ENCODE results near the gene RSF1.

RSF1 gene

DNA sequence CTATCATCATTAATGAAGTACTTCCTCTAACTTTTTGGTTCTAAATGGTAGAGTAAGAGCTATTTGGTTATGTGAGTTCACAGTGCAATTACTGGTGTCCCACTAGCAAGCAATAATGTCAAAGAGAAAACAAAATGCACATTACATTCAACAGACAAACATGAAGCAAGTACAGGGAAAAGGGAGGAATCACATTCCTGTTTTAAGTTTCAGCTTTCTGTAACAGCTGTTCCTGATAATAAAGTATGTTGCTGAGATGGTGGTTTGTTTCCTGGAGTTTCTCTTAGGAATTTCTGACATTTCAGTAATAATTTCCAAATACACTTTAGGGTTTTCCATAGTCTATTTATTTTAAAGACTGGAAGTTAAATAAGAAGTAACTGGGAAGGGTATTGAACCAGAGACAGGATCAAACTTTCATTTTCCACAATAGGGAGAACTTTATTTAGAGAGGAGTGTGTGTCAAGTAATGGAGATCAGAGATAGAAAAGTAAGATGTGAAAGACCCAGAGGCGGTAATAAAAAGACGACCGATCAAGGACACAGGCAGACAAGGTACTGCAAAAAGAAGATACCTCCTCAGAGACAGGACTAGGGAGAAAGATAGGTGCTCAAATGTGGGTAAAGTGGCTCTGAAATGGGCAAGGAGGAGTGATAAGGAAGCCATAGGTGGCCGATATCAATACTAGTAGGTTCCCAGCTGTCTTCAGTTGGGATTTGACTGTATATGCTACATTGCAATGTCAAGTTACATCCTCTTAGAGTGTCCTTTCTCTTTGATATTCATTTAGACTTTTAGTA is 162.1 kb downstream of the RSF1 start:
- no peaks in the 10 kb centered on the region for H3K4me1 ChIP-seq (ENCODE audit: control insufficient read depth, insufficient read depth, low read length)
- H3K27ac ChIP-seq (ENCODE audit: extremely low read depth, low read depth, low read length) = no peak overlapping the region
- POLR2A ChIA-PET = no interaction called here
- TF ChIP-seq SP2 (tag by site-specific recombination; IDR thresholded peaks at IDR 0.05) (no peak), SP7 (tag by site-specific recombination; IDR thresholded peaks at IDR 0.05) (no peak), ZNF350 (tag by site-specific recombination; IDR thresholded peaks at IDR 0.05) (no peak), OSR2 (tag by site-specific recombination; IDR thresholded peaks at IDR 0.05) (no peak), ZNF791 (tag by site-specific recombination; IDR thresholded peaks at IDR 0.05) (no peak), ZNF202 (tag by site-specific recombination; IDR thresholded peaks at IDR 0.05; ENCODE audit: borderline replicate concordance) (no peak), ZFHX2 (tag by site-specific recombination; conservative IDR thresholded peaks at IDR 0.05) (no peak), ZNF529 (tag by site-specific recombination; IDR thresholded peaks at IDR 0.05; ENCODE audit: insufficient replicate concordance) (no peak), ZNF473 (tag by site-specific recombination; IDR thresholded peaks at IDR 0.05) (no peak), ZNF146 (tag by site-specific recombination; IDR thresholded peaks at IDR 0.05) (no peak)
- TF ChIP-seq, protein P1, sequence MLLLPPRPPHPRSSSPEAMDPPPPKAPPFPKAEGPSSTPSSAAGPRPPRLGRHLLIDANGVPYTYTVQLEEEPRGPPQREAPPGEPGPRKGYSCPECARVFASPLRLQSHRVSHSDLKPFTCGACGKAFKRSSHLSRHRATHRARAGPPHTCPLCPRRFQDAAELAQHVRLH (tag by site-specific recombination; IDR thresholded peaks at IDR 0.05) = no peak
- TF ChIP-seq, protein P2, sequence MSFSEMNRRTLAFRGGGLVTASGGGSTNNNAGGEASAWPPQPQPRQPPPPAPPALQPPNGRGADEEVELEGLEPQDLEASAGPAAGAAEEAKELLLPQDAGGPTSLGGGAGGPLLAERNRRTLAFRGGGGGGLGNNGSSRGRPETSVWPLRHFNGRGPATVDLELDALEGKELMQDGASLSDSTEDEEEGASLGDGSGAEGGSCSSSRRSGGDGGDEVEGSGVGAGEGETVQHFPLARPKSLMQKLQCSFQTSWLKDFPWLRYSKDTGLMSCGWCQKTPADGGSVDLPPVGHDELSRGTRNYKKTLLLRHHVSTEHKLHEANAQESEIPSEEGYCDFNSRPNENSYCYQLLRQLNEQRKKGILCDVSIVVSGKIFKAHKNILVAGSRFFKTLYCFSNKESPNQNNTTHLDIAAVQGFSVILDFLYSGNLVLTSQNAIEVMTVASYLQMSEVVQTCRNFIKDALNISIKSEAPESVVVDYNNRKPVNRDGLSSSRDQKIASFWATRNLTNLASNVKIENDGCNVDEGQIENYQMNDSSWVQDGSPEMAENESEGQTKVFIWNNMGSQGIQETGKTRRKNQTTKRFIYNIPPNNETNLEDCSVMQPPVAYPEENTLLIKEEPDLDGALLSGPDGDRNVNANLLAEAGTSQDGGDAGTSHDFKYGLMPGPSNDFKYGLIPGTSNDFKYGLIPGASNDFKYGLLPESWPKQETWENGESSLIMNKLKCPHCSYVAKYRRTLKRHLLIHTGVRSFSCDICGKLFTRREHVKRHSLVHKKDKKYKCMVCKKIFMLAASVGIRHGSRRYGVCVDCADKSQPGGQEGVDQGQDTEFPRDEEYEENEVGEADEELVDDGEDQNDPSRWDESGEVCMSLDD (tag by site-specific recombination; IDR thresholded peaks at IDR 0.05) = no peak
- no peak overlapping the region for H3K4me3 ChIP-seq (ENCODE audit: low read depth, low read length)
- no peaks in the 10 kb centered on the region for H3K9me3 ChIP-seq (ENCODE audit: control insufficient read depth, insufficient read depth, low read depth, low read length)
- H3K36me3 ChIP-seq (ENCODE audit: control insufficient read depth in 2 of 2, insufficient read depth in 1 of 2, low read length in 2 of 2) = no peaks in the 10 kb centered on the region
- CTCF ChIA-PET = no interaction called here

DNA sequence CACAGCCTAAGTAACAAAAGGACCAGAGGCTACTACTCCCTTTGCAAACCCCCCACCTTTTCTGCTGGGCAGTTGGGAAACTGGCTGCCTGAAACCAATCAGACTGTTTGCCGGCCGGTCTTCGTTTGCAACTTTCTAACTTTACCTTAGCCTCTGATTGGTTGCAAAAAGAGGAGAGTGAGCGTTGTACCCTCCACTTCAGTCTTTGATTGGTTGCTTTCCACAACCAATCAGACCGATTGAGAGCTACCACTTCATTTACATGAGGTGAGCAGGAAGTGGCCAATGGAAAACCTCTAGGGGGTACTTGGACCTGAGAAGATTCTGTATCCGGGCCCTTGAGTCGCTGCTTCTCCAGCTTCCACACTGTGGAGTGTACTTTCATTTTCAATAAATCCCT is 164.2 kb downstream of the RSF1 start:
- H3K4me1 ChIP-seq (ENCODE audit: control insufficient read depth, insufficient read depth, low read length) = no peaks in the 10 kb centered on the region
- ChIA-PET CTCF (no interaction called here), POLR2A (interaction anchor here (0.7 kb wide), 1 partner anchor 19 kb away, joined by 3 read pairs; the partner anchor contains the start of gene CLNS1A)
- no peak for TF ChIP-seq ZNF221 (tag by site-specific recombination; IDR thresholded peaks at IDR 0.05; ENCODE audit: borderline replicate concordance)
- TF ChIP-seq SCRT2 (tag by site-specific recombination; IDR thresholded peaks at IDR 0.05) = no peak
- no peak for TF ChIP-seq ZFHX2 (tag by site-specific recombination; conservative IDR thresholded peaks at IDR 0.05)
- TF ChIP-seq GLI2 (tag by site-specific recombination; IDR thresholded peaks at IDR 0.05; ENCODE audit: borderline replicate concordance, low read depth) = no peak
- TF ChIP-seq, protein P3, sequence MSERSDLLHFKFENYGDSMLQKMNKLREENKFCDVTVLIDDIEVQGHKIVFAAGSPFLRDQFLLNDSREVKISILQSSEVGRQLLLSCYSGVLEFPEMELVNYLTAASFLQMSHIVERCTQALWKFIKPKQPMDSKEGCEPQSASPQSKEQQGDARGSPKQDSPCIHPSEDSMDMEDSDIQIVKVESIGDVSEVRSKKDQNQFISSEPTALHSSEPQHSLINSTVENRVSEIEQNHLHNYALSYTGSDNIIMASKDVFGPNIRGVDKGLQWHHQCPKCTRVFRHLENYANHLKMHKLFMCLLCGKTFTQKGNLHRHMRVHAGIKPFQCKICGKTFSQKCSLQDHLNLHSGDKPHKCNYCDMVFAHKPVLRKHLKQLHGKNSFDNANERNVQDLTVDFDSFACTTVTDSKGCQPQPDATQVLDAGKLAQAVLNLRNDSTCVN (tag by site-specific recombination; optimal IDR thresholded peaks at IDR 0.05) = no peak
- TF ChIP-seq, protein P4, sequence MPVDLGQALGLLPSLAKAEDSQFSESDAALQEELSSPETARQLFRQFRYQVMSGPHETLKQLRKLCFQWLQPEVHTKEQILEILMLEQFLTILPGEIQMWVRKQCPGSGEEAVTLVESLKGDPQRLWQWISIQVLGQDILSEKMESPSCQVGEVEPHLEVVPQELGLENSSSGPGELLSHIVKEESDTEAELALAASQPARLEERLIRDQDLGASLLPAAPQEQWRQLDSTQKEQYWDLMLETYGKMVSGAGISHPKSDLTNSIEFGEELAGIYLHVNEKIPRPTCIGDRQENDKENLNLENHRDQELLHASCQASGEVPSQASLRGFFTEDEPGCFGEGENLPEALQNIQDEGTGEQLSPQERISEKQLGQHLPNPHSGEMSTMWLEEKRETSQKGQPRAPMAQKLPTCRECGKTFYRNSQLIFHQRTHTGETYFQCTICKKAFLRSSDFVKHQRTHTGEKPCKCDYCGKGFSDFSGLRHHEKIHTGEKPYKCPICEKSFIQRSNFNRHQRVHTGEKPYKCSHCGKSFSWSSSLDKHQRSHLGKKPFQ (tag by site-specific recombination; IDR thresholded peaks at IDR 0.05) = no peak
- TF ChIP-seq, protein P5, sequence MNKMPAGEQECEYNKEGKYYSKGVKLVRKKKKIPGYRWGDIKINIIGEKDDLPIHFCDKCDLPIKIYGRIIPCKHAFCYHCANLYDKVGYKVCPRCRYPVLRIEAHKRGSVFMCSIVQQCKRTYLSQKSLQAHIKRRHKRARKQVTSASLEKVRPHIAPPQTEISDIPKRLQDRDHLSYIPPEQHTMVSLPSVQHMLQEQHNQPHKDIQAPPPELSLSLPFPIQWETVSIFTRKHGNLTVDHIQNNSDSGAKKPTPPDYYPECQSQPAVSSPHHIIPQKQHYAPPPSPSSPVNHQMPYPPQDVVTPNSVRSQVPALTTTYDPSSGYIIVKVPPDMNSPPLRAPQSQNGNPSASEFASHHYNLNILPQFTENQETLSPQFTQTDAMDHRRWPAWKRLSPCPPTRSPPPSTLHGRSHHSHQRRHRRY (tag by site-specific recombination; IDR thresholded peaks at IDR 0.05) = no peak
- no peak for TF ChIP-seq ZNF292 (tag by site-specific recombination; IDR thresholded peaks at IDR 0.05; ENCODE audit: borderline replicate concordance, low read depth)
- TF ChIP-seq ZNF184 (tag by site-specific recombination; IDR thresholded peaks at IDR 0.05) = no peak
- no peak for TF ChIP-seq ZNF426 (tag by site-specific recombination; IDR thresholded peaks at IDR 0.05)
- no peak for TF ChIP-seq ZNF654 (tag by site-specific recombination; IDR thresholded peaks at IDR 0.05; ENCODE audit: low read depth)
- TF ChIP-seq, protein P6, sequence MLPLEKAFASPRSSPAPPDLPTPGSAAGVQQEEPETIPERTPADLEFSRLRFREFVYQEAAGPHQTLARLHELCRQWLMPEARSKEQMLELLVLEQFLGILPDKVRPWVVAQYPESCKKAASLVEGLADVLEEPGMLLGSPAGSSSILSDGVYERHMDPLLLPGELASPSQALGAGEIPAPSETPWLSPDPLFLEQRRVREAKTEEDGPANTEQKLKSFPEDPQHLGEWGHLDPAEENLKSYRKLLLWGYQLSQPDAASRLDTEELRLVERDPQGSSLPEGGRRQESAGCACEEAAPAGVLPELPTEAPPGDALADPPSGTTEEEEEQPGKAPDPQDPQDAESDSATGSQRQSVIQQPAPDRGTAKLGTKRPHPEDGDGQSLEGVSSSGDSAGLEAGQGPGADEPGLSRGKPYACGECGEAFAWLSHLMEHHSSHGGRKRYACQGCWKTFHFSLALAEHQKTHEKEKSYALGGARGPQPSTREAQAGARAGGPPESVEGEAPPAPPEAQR (tag by site-specific recombination; IDR thresholded peaks at IDR 0.05) = no peak
- no peak for TF ChIP-seq REPIN1 (tag by site-specific recombination; IDR thresholded peaks at IDR 0.05; ENCODE audit: low read depth)
- no peak overlapping the region for H3K4me3 ChIP-seq (ENCODE audit: low read depth, low read length)
- H3K9me3 ChIP-seq (ENCODE audit: control insufficient read depth, insufficient read depth, low read depth, low read length) = no peaks in the 10 kb centered on the region
- no peaks in the 10 kb centered on the region for H3K36me3 ChIP-seq (ENCODE audit: control insufficient read depth in 2 of 2, insufficient read depth in 1 of 2, low read length in 2 of 2)
- no peak overlapping the region for H3K27ac ChIP-seq (ENCODE audit: extremely low read depth, low read depth, low read length)

All from HEK293 (cell line).